Stimulated activated CD4-positive, alpha-beta T cell treated with anti-CD3 and anti-CD28 coated beads, Interleukin-15, amount 100 ng/mL, for 48 hours (primary cell): ENCODE results near the gene ENTREP3.
A peak's percentile ranks its signal among the peaks of the same experiment; 100 is the strongest.
"Not testable (repeated sequence)": the region's sequence is repeated elsewhere in the genome, so short reads cannot be mapped to it uniquely, and the experiment has no call there.

Experiments used
- DNase-seq, 2 donors: peaks; one replicate each; pipeline ENCODE4 v3.0.0-alpha.2; 2020; ENCODE audit warnings: low read depth in 2 of 2

The ENTREP3 gene

DNA sequence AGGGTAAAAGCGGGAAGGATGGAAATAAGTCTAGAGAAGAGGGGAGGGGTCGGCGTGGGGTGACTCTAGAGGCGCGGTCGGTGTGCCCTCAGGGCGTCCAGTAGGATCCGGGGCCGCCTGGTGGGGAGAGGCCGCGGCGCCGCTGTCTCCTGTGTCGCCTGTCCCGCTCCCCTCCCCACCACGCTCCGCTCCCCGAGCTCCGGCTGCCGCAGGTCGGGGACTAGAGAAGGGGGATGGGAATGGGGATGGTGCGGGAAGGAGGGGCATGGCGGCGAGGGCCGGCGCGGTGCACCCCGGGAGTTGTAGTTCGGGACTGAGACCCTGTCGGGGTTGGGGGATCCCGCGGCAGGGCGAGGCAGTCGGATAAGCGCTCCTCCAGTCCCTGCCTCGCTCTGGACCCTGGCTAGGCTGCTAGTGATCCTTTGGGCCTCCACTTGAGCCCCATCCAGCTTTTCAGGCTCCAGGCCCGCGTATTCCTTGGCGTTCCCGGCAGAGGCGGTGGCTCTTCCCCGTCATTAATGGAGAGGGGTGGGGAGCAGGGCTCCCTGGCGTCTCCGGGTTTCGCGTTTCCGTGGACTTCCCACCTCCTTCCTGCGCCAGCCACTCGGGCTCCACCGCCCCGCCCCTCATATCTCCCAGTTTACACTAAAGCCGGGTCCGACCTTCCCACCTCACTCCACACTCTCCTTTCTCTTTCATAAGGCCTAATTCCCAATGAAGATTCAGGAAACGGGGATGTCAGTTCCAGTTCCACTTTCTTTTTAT, at the start of gene ENTREP3:
ENTREP3 (minus strand) TSS at position 241 of the 765 bp plus-strand sequence. CDS start 606 bp downstream, outside the sequence.
- DNase-seq: peak; percentile 69 to 76

GRCh38 chr1:155304558-155305063, 49.3 kb upstream of the ENTREP3 start:
- DNase-seq: no peak

DNA sequence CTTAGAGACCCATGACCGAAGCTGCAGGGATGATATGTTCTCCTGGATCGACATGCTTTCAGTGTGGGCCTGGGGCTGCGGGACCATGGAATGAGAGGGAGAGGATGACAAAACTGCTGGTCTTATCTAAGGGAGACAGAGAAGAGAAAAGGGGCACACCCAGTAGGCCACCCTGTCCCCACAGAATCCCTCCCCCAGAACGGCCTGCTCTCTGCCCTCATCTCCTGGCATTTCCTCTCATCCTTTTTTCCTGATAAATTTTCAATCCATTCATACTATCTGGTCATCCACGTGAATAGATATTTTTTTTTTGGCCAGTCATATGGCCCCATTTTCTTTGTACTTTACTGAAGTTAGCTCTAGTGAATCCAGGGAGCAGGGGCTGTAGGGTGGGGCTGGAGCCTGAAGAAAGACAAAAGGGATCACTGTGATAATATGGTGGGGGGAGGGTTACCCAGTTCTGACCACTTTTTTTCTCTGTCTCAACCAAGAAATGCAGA, 46.1 kb upstream of the ENTREP3 start, which contains the start of gene PKLR:
PKLR (minus strand) TSS at position 97 of the 500 bp plus-strand sequence; CDS start at position 54, 43 bp downstream.
- DNase-seq: no peak

GRCh38 chr1:155300553-155301329, 45.5 kb upstream of the ENTREP3 start:
- no peak for DNase-seq

GRCh38 chr1:155300024-155300423, 44.7 kb upstream of the ENTREP3 start:
- DNase-seq: no peak

GRCh38 chr1:155297384-155297783, 42.1 kb upstream of the ENTREP3 start:
- no peak for DNase-seq

- DNase-seq: no peak
Measured at GRCh38 chr1:155296661-155297060, 41.4 kb upstream of the ENTREP3 start.

- no peak for DNase-seq
Measured at GRCh38 chr1:155295942-155296267, 40.6 kb upstream of the ENTREP3 start.

DNA sequence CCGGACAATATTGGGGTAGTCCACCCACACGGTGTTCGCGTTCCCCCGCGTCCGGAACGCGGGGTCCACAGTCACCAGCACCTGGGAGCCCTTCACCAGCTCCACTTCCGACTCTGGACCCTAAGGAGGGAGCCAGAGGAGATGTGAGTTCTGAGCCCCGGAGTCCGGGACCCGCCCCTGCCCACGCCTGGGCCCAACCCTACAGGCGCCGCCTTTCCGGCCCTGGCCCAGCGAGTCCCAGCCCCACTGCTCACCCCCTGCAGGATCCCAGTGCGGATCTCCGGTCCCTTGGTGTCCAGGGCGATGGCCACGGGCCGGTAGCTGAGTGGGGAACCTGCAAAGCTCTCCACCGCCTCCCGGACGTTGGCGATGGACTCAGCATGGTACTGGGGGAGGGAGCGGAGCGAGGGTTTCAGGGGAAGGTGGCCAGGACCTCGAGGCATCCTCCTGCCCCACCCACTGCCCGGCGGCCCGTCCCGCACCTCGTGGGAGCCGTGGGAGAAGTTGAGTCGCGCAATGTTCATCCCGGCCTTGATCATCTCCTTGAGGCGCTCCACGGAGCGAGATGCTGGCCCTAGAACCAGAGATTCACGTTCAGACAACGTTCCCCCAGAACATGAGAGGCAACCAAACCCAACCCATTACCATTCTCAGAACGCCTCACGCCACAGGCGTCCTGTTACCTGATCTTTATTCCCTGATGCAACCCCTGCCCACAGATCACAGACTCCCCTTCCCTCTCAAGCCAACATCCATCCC, 40.1 kb upstream of the ENTREP3 start:
- DNase-seq: no peak

- no peak for DNase-seq
Measured at GRCh38 chr1:155294520-155295182, 39.4 kb upstream of the ENTREP3 start.

DNA sequence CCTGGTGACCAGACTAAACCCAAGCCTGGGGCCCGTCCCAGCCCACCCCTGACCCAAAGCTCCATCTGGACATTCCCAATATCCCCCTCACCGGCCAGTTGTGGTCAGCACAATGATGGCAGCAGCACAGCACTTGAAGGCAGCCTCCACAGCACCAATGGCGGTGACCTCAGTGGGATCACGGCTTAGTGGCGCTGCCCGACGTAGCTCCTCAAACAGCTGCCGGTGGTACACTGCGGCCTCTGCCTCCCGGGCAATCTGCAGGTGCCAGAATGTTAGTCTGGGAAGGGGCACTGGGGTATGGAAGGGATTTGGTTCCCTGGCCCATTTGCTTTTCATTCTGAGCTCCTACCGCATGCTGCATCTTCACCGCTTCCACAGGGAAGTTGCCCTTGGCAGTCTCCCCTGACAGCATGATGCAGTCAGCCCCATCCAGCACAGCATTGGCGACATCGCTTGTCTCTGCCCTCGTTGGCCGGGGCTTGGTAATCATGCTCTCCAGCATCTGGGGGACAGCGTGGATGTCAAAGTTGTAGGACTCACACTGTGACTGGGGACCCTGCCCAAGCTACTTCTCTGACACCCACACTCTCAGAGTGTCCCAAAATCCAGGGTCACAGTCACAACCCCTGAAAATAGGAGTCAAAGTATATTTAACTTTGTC, 37.9 kb upstream of the ENTREP3 start:
- DNase-seq: no peak

DNA sequence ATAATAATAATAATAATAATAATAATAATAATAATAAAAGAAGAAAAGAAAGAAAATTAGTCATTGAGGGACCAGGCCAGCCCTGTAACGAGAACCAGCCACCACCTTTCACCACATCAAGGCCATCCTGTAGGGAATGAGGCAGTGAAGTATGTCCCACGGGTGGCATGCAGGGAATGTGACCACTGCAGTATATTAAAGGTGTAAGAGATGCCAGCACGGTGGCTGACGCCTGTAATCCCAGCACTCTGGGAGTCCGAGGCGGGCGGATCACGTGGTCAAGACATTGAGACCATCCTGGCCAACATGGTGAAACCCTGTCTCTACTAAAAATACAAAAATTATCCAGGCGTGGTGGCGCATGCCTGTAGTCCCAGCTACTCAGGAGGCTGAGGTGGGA, 35.7 kb upstream of the ENTREP3 start:
- not testable (repeated sequence) for DNase-seq

- no peak for DNase-seq
Measured at GRCh38 chr1:155287987-155288543, 32.8 kb upstream of the ENTREP3 start.

- DNase-seq: no peak
Measured at GRCh38 chr1:155286544-155286943, 31.3 kb upstream of the ENTREP3 start.

- DNase-seq: no peak
Measured at GRCh38 chr1:155285631-155286044, 30.4 kb upstream of the ENTREP3 start.

DNA sequence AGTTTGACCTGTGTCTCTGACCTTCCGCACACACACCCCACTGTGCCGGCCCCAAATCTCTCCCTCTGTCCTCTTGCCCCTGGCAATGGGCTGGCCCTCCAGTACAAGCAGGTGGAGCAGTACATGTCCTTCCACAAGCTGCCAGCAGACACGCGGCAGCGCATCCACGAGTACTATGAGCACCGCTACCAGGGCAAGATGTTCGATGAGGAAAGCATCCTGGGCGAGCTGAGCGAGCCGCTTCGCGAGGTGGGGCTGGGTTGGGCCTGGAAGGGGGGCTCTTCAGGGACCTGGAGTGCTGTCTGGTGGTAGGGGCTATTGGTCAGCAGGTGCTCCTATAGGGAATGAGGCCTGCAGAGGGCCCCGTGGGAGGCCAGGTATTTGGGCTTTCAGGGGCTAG, 29.8 kb upstream of the ENTREP3 start:
- DNase-seq: no peak

DNA sequence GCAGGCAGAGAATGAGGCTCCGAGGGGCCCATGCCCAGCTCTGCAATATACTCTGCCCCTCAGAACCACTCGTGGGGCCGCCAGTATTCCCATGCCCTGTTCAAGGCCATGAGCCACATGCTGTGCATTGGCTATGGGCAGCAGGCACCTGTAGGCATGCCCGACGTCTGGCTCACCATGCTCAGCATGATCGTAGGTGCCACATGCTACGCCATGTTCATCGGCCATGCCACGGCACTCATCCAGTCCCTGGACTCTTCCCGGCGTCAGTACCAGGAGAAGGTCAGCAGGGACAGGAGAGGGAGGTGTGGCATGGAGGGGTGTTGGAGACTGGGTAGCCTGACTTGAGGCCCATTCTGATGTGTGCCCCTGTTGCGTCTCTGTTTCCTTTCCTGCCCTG, 29.2 kb upstream of the ENTREP3 start:
- no peak for DNase-seq

DNA sequence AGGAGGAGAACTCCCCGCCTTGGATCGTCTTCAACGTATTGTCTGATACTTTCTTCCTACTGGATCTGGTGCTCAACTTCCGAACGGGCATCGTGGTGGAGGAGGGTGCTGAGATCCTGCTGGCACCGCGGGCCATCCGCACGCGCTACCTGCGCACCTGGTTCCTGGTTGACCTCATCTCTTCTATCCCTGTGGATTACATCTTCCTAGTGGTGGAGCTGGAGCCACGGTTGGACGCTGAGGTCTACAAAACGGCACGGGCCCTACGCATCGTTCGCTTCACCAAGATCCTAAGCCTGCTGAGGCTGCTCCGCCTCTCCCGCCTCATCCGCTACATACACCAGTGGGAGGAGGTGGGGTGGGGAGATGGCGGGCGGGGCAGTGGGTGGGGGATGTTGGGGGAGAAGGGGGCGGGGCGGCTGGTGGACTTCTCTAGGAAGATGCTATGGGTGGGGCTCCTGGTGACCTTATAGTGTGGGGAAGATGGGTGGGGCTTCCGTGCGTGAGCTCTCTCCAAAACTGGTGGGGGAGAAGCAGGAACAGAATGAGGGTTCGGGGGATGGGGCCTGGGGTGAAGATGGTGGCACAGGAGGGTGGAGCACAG, 27.3 kb upstream of the ENTREP3 start:
- no peak for DNase-seq

DNA sequence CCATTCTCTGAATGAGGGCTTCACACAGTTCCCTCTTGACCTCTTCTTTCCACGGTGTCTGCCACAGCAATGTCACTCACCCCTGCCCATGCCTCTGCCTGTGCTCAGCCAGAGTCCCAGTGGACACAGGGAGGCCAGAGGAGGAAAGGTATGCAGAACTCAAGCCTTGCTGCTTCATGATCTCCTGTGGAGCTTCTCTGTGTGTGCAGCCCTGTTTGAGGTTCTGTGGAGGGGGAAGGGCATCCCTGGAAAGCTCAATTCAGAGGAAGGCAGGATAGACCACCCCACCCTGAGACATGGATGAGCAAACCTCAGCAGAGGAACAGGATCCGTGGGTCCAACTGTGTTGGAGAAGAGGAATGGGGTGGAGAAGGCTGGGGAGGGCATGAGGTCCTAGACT, 24.0 kb upstream of the ENTREP3 start:
- DNase-seq: no peak

- DNase-seq: no peak
Measured at GRCh38 chr1:155278689-155279160, 23.4 kb upstream of the ENTREP3 start.
